NCI-H345 treated with DMSO at 0.1 percent for 48 hours (cell line): ENCODE measurements around the gene TAF3.

Source experiments
- DNase-seq: peaks from one replicate; lab custom pipeline; 2025; ENCODE audit not compliant: unreplicated experiment; lab: John Stamatoyannopoulos, UW

TAF3 gene

DNA sequence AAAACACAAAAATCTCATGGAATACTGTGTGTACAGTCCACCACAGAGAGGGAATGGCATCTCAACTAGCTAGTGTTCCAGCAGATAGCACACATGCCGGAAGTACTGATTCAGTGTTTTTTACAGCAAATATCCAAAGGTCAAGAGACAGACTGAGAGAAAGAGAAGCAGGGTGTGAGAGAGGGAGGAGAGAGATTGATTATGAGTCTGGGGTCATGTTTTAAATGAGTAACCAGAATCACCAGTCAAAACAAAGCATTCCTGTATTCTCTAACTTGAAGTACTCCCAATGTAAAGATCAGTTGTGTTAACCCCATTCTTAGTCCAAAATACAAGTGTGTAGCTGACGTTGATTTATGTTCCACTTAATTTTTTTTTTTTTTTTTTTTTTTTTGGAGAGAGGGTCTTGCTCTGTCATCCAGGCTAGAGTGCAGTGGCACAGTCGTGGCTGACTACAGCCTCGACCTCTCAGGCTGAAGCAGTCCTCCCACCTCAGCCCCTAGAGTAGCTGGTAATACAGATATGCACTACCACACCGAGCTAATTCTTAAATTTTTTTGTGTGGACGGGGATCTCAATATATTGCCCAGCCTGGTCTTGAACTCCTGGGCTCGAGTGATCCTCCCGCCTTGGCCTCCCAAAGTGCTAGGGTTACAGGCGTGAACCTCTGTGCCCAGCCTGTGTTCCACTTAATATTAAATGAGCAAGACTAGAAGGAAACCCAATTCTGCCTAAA lies 114.2 kb downstream of the TAF3 start:
- DNase-seq: no peak

DNA sequence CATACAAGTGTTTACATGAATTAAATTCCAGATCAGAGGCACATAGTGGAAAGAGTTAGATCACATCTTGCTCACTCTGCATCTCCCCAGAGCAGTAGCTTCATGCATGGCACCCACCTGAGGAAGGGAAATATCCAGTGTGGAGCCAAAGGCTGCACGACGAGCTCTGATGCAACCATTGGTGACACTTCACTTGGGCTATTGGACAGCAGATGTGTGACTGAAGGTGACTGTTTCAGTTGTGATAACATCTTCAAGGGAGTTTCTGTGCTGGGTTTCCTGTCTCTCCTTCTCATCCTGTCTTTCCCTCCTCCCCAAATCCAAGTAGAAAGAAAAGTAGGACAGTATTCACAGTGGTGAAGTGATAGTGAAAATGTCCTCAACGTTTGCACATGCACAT lies 115.0 kb downstream of the TAF3 start:
- no peak for DNase-seq

DNA sequence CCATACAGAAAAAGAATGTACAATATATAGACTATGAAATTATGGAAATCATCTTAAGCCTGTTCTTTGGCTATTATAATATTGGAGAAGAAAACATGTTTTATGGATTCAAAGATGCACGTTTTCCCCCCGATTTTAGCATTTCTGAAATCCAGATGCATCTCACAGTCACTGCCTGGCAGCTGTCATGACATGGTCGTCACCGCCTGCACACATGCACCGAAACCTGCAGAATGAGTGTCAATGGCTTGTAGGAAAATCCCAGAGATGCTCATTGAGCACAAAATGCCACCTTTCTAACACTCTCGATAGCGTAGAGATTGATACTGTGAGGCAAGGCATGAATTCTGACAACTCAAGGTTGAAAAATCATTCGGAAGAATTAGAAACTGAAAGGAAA lies 115.5 kb downstream of the TAF3 start:
- DNase-seq: no peak

DNA sequence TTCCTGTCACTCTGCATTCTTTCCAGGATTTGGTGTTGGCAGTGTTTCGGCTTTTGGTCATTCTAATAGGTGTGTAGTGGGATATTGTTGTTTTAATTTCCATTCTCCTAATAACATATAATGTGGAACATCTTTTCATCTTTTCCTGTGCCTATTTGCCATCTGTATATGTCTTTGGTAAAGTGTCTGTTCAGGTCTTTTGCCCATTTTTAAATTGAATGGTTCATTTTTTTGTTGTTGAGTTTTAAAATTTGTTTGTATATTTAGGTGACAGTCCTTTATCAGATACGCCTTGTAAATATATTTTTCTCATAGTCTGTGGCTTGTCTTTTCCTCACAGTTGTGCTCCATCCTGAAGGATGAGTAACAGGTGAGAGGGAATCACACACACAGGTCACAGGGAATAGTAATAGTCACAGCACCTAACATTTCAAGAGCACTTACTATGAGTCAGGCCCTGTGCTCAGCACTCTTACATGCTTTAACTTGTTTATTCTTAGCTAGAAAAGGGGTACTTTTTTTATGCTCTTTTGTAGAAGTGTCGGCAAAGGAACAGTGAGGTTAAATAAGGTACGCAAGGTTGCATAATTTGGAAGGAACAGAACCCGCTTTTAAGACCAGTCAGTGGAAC lies 119.1 kb downstream of the TAF3 start:
- no peak for DNase-seq

DNA sequence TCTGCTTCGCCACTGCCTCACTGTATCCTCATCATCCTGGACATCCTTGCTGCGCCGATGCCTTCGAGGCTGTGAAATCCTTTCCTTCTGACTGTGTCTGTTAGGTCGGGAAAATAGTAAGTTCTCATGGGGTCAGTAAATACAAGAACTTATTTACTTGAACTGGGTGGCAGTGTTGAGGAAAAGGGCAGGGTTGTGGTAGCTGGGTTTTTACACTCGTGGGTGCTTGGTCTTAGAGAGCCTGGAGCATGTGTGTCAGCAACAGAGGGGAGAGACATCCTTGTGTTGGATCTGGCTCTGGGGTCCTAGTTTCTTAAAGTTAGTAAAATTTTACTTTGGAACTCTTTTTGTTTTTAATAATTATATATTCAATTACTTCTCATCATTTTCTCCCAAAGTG lies 123.3 kb downstream of the TAF3 start:
- no peak for DNase-seq

DNA sequence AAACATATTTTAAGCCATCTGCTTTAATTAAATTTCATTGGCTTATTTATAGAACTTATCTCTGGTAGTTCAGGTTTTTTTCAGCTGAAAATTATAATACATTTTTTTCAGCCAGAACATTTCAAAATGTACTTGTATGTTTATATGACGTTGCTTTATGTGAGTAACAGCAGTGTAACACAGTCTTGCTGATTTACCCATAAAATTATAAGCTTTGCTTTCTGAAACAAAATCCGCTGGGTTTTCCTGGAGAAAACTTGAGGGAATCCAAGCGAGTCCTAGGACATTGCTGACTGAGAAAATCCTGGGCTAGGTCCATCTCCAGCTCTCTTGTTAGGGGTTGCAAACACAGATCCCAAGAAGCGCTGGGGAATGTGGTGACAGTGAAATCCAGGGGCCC lies 124.0 kb downstream of the TAF3 start:
- DNase-seq: no peak

DNA sequence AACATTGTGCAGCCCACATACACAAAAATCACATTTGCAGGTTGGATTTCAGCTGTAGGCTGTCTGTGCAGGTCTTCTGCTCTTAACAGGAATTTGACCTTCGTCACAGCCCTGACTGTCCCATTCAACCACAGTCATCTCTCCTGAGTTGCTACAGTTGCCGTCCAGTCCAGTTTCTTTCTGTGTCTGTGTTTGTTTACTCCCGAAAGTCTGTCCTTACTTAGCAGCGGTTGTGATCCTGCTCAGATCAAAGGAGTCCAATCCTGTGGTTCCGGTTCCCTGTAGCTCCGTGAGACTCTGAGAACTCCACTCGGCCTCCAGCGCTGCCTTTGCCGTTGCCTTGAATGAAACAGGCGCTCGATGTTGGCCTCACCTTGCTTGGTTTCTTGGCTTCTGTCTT lies 124.6 kb downstream of the TAF3 start:
- no peak for DNase-seq

DNA sequence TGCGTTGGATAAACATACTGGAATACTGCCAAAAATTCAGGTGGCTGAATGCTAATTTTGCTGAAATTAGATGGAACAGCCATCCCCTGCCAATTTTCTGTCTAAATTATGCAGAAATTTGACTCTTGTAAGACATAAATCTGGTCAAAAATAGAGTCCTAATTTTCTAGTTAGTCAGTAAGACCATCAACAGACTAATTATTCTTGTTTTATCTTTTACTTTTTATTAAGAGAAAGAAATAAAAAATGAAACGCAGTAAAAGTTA lies 125.8 kb downstream of the TAF3 start:
- DNase-seq: no peak

DNA sequence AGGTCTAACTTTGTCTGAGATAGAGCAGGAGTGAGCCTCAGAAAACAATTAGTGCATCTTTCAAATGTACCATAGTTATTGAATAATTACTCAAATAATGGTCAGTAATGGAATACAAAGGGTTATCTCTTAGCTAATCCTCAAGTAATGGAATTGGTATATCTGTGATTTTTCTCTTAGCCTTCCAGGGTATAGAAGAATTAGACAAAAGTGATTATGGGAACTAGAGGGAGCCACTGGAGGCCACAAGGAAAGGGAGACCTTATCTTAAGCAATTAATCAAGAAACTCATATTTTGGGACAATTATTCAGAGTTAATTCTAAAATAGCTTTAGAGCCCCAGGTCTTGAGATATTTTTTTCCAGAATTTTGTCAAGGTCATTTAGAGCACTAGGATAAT lies 126.2 kb downstream of the TAF3 start:
- DNase-seq: no peak

DNA sequence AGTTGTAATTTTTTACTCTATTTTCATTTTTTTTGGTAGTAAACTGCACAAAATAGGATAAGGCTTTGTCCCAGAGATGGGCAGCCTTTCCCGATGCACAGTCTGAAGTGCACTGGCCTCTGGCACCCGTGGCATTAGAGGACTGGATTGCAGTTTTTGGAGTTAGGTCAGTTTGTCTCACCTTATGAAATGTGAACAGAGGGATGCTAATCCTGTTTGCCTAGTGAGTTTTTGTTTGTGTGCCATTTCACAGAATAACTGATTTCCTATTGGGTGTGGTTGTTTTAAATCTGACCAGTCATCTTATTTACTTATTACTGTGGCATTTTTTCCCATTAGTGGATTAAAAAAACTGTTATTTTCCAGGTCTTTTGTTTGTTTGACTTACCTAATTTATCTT lies 126.7 kb downstream of the TAF3 start:
- DNase-seq: no peak

DNA sequence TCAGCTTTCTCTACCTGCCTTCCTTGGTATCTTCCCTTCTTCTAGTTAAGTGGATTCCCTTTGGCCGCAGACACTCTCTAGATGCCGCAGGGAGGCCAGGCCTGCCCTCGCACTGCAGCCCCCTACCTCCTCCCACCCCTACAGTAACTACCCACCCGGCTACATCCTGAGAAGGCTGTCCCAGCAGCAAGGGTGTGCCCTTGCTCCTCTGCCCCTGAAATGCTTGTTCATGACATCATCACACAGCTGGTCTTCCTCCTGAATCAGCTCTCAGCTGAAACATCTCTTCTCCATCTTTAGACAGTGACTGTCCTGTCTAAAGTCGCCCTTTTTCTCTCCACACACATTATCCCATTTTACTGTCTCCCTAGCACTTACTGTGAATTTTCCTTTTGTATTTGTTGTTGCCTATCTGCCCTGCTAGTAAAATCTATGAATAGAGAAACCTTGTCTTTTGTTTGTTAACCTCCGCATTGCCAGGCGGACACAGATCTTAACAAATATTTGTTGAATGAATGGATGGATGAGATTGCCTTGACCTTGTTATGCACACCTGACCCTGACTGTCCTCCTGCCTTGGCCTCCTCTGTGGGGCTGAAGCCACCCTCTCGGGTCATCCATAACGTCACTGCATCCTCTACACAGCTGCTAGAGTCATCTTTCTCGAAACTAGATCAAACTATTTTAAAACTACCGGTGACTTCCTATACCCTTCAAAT lies 127.3 kb downstream of the TAF3 start:
- DNase-seq: no peak

DNA sequence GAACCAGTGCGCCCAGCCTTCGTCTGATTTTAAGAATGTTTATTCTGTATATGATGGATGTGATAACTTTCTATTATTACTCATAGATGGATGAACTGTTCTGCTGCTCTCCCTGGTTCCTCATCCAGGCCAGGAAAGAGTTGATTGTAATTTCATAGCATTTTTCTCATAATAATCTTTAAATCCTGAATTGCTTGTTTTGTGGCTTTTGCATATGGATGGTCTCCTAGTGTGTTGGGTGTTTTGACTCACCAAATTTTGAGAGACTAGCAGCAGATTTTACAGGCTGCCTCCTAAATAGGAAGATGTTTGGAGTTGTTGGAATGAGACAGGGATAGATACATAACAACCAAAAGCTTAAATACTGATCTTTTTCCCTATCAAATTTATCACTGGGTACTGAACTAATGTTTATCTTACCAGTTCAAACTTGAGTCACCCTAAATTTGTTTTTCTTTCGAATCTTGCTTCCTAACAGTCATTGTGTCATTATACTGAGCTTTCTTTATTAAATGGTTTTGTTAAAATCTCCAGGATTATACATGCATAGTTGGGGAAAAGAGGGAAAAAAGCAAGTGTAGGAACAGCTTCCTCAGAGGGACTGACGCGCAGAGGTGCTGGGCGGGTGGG lies 130.2 kb downstream of the TAF3 start:
- DNase-seq: no peak

DNA sequence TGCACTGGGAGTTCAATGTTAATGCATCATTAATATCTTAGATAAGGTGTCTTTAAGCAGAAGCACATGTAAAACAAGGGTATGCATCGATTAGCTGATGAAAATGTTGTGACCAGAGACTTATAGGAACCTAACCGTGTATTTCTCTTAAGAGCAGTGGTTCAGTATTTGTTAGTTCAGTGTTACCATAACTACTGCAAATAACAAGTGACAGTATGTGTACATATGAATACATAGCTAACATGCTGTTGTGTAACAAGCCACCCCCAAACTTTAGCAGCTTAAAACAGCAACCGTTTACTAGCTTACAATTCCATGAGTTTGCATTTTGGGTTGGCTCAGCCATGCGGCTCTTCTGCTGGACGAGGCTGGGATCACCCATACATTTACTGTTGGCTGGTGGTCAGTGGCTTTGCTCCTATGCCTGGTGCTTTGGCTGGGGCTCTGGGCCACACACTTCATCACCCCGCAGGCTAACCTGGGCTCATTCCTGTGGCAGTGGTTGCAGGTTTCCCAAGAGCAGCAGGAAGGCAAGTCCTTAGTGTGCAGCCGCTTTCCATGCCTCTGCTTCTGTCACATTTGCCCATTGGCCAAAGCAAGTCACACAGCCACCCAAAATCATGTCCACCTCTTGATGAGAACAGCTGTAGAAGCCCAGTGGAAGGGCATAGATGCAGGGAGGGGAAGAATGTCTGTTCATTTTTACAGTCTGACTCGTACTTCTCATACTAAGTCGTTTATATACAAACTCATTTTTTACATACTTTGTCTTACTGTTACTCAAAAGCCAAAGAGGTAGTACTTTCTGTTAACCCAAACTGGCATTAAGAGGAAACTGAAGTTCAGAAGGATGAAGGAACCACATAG lies 132.9 kb downstream of the TAF3 start:
- DNase-seq: no peak

DNA sequence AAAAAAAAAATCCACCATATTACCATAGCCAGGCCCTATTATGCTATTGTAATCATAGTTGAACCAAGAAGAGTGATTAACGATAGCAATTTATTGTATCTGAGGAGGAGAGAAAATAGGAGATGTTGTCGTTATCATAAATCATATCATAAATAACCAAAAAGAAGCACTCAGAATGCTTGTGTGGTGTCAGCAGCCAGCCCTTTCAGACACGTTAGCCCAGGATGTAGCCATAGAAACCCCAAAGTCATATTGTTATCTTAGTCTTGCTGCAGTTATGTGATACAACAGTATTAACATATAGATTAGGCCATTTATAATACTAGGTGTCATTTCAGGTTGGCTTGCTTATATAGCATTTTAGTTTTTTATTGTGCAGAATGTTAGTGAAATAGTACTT lies 134.0 kb downstream of the TAF3 start:
- no peak for DNase-seq

DNA sequence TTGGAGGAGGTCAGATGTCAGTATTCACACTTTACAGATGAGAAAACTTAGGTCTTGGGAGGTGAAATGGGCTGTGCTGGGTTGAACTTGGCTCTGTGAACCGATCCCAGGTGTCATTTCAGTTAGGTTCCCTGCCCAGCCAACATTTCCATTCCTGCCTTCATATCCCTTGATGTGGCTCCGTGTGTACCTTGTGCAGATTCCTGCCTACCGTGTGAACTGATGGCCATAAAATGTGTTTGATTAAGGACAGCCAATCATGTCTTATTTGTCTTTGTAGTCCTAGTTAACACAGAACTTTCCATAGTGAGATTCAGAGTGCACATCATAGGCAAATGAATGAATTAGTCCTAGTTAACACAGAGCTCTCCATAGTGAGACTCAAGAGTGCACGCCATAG lies 135.1 kb downstream of the TAF3 start:
- no peak for DNase-seq

DNA sequence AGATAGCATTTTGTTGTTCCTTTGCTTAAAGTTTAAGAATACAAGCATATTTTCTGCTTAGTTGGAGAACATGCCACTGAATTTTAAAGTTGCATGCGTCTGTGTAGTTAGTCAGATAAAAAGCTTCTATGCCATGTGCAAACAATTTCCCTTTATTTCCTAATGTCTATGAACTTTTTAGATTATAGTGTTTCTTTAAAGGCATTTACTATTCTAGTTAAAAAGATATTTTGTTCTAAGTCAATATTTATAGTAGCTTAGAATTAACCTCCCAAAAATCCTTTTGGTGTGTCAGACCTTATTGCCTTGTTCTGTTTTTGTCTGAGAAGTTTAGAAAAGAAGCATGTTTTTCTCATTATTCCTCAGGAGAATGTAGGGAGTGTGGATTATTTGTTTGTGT lies 137.1 kb downstream of the TAF3 start:
- DNase-seq: no peak

DNA sequence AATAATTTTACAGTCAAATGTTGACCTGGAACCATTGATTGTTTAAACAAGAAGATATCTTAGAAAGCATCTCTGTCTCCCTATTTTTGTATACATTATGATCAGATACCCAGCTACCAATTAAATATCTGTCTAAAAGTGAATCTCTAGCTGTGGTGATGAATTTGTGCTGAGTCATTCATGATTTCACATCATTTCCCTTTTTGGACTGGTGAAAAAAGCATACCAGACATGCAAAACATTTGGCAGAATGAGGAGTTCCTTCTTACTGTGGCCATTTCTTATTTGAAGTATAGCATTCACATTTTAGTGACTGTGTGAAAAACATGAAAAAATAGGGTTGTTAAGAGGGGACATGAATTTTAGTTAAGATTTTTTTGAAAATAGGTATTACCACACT lies 138.2 kb downstream of the TAF3 start:
- no peak for DNase-seq

DNA sequence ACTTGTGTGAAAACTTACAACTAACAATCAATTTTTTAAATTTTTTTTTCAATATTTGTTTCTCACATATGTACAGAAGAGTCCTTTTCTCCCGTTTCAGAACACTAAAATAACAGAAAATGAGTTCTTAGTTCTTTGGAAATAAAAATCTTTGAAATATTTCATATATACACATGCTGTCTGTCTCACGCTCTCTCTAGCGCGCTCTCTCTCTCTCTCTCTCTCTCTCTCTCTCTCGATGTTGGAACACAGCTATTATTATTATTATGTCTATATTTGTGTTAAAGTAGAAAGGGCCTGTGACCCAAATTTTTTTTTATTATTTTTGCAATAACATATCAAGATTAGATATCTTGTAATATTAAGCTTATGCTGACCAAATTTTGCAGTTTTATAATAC lies 139.3 kb downstream of the TAF3 start:
- DNase-seq: no peak

DNA sequence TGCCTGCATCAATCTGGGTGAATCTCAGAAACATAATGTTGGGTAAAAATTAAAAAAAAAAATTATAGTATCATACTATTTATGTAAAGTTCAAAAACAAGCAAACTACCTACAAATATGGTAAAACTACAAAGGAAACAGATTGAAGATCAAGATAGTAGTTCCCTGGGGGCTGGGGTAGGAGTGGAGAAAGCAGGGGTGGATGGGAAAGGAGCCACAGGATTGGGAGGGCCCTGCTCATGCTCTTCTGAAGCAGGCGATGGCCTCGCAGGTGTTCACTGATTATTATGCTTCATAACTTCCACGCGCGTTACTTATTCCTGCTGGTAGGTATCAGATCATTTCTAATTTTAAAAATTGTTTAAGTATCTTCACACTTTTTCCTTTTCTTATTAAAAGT lies 140.1 kb downstream of the TAF3 start:
- DNase-seq: no peak

DNA sequence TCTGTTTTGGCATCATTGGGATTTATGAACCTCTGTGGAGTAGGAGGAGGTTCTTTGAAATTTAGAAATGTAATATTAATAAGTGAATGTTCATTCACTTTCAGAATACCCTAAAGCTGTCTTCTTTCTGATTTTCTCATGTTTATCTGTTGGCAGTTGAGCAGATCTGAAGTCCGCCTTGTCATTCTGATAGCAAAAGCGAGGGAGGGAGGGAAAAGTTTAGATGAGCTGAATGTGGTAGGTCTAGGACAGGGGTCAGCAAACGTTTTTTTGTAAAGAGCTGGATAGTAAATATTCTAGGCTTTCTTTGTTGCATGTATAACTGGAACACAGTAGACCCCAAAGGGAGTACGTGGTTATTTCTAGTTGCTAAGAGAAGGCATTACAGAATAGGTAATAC lies 141.8 kb downstream of the TAF3 start:
- DNase-seq: no peak

DNA sequence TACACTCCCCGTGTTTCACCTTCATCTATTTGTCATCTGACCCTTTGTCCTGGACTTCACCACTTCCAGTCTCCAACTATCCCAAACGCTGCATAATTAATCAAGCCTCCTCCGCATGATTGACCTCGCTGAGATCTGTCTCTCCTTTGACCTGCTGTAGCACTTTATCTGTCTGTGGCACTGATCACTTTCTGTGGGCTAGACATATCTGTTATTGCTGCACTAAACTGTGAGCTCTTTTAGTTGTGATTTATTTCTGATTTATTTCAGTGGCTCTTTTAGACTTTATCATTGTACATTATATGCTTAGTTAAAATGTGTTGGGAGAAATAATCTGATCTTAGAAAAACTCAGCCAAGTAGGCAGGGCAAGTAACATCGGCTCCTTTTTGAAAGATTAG lies 144.3 kb downstream of the TAF3 start:
- no peak for DNase-seq
